Neuronal stem cell (in vitro differentiated cells): ENCODE results near the gene EMP2.

Experiments
- DNase-seq: peaks from one replicate; pipeline ENCODE4 v3.0.0-alpha.2; 2013; ENCODE audit warnings: low spot score
- H2AFZ ChIP-seq: one replicate; pipeline ENCODE4 v1.6.1; 2013; ENCODE audit warnings: mild to moderate bottlenecking, low read length, inconsistent platforms
- H2AK5ac ChIP-seq: 2 replicates; pipeline ENCODE4 v1.6.1; 2013; ENCODE audit warnings: low read depth, mild to moderate bottlenecking, inconsistent platforms, low read length, moderate library complexity, mixed read lengths
- H2BK120ac ChIP-seq: 2 replicates; pipeline ENCODE4 v1.6.1; 2013; ENCODE audit warnings: low read depth, mild to moderate bottlenecking, inconsistent platforms, low read length, moderate library complexity, mixed read lengths
- H2BK12ac ChIP-seq: one replicate; pipeline ENCODE4 v1.6.1; 2013; ENCODE audit warnings: low read length, inconsistent platforms
- H2BK15ac ChIP-seq: 2 replicates; pipeline ENCODE4 v1.6.1; 2013; ENCODE audit warnings: mild to moderate bottlenecking, low read length, inconsistent platforms, mixed read lengths
- H2BK5ac ChIP-seq: one replicate; pipeline ENCODE4 v1.6.1; 2013; ENCODE audit warnings: inconsistent platforms, mild to moderate bottlenecking, low read length, moderate library complexity
- H3K14ac ChIP-seq: one replicate; pipeline ENCODE4 v1.6.1; 2013; ENCODE audit warnings: low read length, inconsistent platforms
- H3K18ac ChIP-seq: 2 replicates; pipeline ENCODE4 v1.6.1; 2013; ENCODE audit warnings: low read length, inconsistent platforms
- H3K23ac ChIP-seq: 2 replicates; pipeline ENCODE4 v1.6.1; 2013; ENCODE audit warnings: low read depth, mild to moderate bottlenecking, mixed read lengths, low read length, inconsistent platforms; ENCODE audit not compliant: poor library complexity
- H3K27ac ChIP-seq: replicated peaks from 3 replicates; pipeline ENCODE4 v1.5.1; 2013; ENCODE audit warnings: low read length, inconsistent platforms
- H3K27me3 ChIP-seq, 3 experiments: 2 replicates each; pipeline ENCODE4 v1.6.1; 2013; ENCODE audit warnings: low read length in 3 of 3, mild to moderate bottlenecking in 2 of 3, inconsistent platforms in 1 of 3, low read depth in 1 of 3, mixed read lengths in 1 of 3, moderate library complexity in 1 of 3; ENCODE audit not compliant: control insufficient read depth in 3 of 3, insufficient read depth in 3 of 3
- H3K36me3 ChIP-seq, 2 donors: replicated peaks in 1 of 2; 2 replicates each; pipeline ENCODE4 v1.6.1; 2013; ENCODE audit warnings: low read length in 2 of 2; ENCODE audit not compliant: control insufficient read depth in 2 of 2, insufficient read depth in 2 of 2
- H3K4ac ChIP-seq: 2 replicates; pipeline ENCODE4 v1.6.1; 2013; ENCODE audit warnings: inconsistent platforms, mild to moderate bottlenecking, low read length, moderate library complexity
- H3K4me1 ChIP-seq, 2 donors: 1 replicate in 1 of 2; 2 replicates in 1 of 2; pipeline ENCODE4 v1.6.1; 2013; ENCODE audit warnings: low read length in 2 of 2, low read depth in 1 of 2; ENCODE audit not compliant: control insufficient read depth in 2 of 2, insufficient read depth in 1 of 2
- H3K4me2 ChIP-seq: one replicate; pipeline ENCODE4 v1.6.1; 2013; ENCODE audit warnings: mild to moderate bottlenecking, low read length, inconsistent platforms; ENCODE audit not compliant: insufficient read depth, poor library complexity, severe bottlenecking
- H3K4me3 ChIP-seq, 2 donors: 2 replicates each; pipeline ENCODE4 v1.5.1; 2013; ENCODE audit warnings: low read length in 2 of 2, mild to moderate bottlenecking in 2 of 2, inconsistent platforms in 1 of 2, moderate library complexity in 1 of 2
- H3K79me1 ChIP-seq: one replicate; pipeline ENCODE4 v1.6.1; 2013; ENCODE audit warnings: low read depth, mild to moderate bottlenecking, inconsistent platforms, low read length, moderate library complexity
- H3K9ac ChIP-seq: one replicate; pipeline ENCODE4 v1.6.1; 2013; ENCODE audit warnings: mild to moderate bottlenecking, low read depth, low read length, inconsistent platforms; ENCODE audit not compliant: poor library complexity
- H3K9me3 ChIP-seq, 2 donors: replicated peaks in 1 of 2; 2 replicates each; pipeline versions ENCODE3 to v1.6.1; 2013; ENCODE audit warnings: low read length in 2 of 2, mild to moderate bottlenecking in 2 of 2, inconsistent platforms in 1 of 2, low read depth in 1 of 2, mixed read lengths in 1 of 2, moderate library complexity in 1 of 2; ENCODE audit not compliant: control insufficient read depth in 2 of 2, insufficient read depth in 1 of 2
- H4K8ac ChIP-seq: one replicate; pipeline ENCODE4 v1.6.1; 2013; ENCODE audit warnings: low read depth, mild to moderate bottlenecking, inconsistent platforms, low read length, moderate library complexity
- H4K91ac ChIP-seq: one replicate; pipeline ENCODE4 v1.6.1; 2013; ENCODE audit warnings: low read length, low read depth, mild to moderate bottlenecking, inconsistent platforms; ENCODE audit not compliant: poor library complexity
- WGBS, 2 donors: extraction: QIAGEN DNeasy Blood & Tissue Kit; methylation state at CpG; one replicate each; pipeline ENCODE4 v1.1.7; 2013; ENCODE audit warnings: missing lambda C conversion rate in 2 of 2, mixed read lengths in 1 of 2; ENCODE audit not compliant: insufficient read length in 2 of 2, insufficient replicate concordance in 1 of 2; ENCODE audit errors: extremely low coverage in 2 of 2; 5-methylcytosine and 5-hydroxymethylcytosine counted together

Gene EMP2

DNA sequence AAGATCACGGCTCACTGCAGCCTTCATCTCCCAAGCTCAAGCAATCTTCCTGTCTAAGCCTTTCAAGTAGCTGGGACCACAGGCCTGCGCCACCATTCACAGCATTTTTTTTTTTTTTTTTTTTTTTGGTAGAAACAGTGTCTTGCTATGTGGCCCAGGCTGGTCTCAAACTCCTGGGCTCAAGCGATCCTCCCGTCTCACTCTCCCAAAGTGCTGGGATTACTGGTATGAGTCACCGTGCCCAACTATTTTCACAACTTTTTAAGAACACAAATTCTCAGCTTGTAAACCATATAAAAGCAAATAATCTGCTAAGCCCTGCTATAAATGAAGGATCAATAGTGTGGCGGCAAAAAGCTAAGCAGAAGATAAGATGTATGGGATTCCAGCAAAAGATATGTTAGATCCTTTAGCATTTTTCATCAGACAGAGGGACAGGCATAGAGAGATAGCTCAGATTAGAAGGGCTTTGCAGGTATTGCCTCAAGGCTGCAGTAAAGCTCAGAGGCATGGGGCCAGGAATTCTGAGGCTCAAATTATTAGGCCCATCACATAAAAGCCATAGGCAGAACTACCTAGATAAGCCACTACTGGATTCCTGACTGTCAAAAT lies 55.1 kb downstream of the EMP2 start:
- Histone ChIP-seq H3K4me2 (no peak overlapping the region), H3K14ac (no peak overlapping the region), H4K91ac (no peak overlapping the region), H2BK5ac (no peak overlapping the region), H4K8ac (no peak overlapping the region), H3K27ac (no peak overlapping the region), H2AK5ac (no peak overlapping the region), H3K18ac (no peak overlapping the region), H3K36me3 (no peaks in the 10 kb centered on the region), H3K9ac (no peak overlapping the region), H3K9me3 (no peaks in the 10 kb centered on the region), H3K4me1 (no peaks in the 10 kb centered on the region), H2BK120ac (no peak overlapping the region), H2AFZ (no peak overlapping the region), H2BK15ac (no peak overlapping the region), H3K4ac (no peak overlapping the region), H3K27me3 (no peaks in the 10 kb centered on the region), H3K4me3 (no peak overlapping the region), H3K79me1 (no peaks in the 10 kb centered on the region), H3K23ac (no peak overlapping the region), H2BK12ac (no peak overlapping the region)
- no CpG with 5 or more reads among the region's 6 CpGs for WGBS, 2 donors
- DNase-seq, result no peak

DNA sequence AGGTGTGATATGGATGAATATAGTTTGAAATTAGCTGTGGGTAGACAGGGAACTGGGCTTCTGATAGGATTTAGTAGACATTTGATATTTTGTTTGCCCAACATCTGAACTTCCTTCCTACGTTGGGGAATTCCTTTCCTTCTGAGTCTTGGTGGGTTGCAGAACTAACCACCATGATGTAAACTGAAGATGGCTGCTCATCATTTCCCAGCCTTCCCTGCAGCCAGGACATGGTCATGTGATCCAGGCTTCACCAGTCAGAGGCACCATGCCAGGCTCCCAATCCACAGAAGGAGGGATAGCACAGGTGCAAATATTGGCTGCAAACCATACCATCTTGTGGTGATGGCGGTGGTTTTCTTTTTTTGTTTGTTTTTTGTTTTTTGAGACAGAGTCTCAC lies 57.4 kb downstream of the EMP2 start:
- H2AK5ac ChIP-seq, result no peak overlapping the region
- no peak overlapping the region for H2BK120ac ChIP-seq
- H3K14ac ChIP-seq, result no peak overlapping the region
- H2BK12ac ChIP-seq, result no peak overlapping the region
- DNase-seq, result no peak
- H2AFZ ChIP-seq, result no peak overlapping the region
- H3K23ac ChIP-seq, result no peak overlapping the region
- no peak overlapping the region for H3K4ac ChIP-seq
- no peaks in the 10 kb centered on the region for H3K36me3 ChIP-seq
- no peak overlapping the region for H3K9ac ChIP-seq
- no peak overlapping the region for H3K4me2 ChIP-seq
- no peak overlapping the region for H3K18ac ChIP-seq
- H3K79me1 ChIP-seq, result no peaks in the 10 kb centered on the region
- no peak overlapping the region for H2BK15ac ChIP-seq
- H2BK5ac ChIP-seq, result no peak overlapping the region
- no CpG with 5 or more reads among the region's 2 CpGs for whole genome bisulfite sequencing, 2 donors
- no peaks in the 10 kb centered on the region for H3K27me3 ChIP-seq
- no peak overlapping the region for H3K27ac ChIP-seq
- H4K91ac ChIP-seq, result no peak overlapping the region
- no peak overlapping the region for H3K4me3 ChIP-seq
- no peak overlapping the region for H4K8ac ChIP-seq
- no peaks in the 10 kb centered on the region for H3K4me1 ChIP-seq
- no peaks in the 10 kb centered on the region for H3K9me3 ChIP-seq

DNA sequence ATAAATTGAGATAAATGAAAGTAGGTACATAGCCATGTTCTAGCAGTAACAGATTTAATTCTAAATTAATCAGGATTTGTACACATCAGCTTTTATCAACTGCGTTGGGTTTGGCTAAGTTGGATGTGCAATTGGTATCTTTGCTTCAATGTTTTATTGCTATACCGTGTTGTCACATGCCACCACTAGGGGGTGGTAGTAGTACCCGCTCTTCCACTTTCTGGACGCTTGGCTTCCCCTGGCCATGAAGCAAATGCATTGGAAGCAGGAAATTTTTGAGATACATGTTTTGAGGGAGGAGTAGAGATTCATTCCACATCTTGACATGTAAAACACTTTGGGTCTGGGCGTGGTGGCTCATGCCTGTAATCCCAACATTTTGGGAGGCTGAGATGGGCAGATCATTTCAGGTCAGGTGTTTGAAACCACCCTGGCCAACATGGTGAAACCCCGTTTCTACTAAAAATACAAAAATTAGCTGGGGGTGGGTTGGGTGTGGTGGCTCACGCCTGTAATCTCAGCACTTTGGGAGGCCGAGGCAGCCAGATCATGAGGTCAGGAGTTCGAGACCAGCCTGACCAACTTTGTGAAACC lies 58.6 kb downstream of the EMP2 start:
- Histone ChIP-seq H2BK120ac (no peak overlapping the region), H2BK5ac (no peak overlapping the region), H3K9me3 (no peaks in the 10 kb centered on the region), H3K4me3 (no peak overlapping the region), H3K23ac (no peak overlapping the region), H2BK15ac (no peak overlapping the region), H3K4ac (no peak overlapping the region), H3K9ac (no peak overlapping the region), H2AFZ (peak overlapping the region; percentile 43), H2BK12ac (no peak overlapping the region), H3K79me1 (no peaks in the 10 kb centered on the region), H3K4me2 (no peak overlapping the region), H2AK5ac (no peak overlapping the region), H3K27ac (no peak overlapping the region), H3K14ac (no peak overlapping the region), H4K91ac (no peak overlapping the region), H3K27me3 (no peaks in the 10 kb centered on the region), H3K36me3 (no peaks in the 10 kb centered on the region), H4K8ac (no peak overlapping the region), H3K4me1 (no peaks in the 10 kb centered on the region), H3K18ac (no peak overlapping the region)
- peak; percentile 58 for DNase-seq
- WGBS, 2 donors, result no CpG with 5 or more reads among the region's 9 CpGs

DNA sequence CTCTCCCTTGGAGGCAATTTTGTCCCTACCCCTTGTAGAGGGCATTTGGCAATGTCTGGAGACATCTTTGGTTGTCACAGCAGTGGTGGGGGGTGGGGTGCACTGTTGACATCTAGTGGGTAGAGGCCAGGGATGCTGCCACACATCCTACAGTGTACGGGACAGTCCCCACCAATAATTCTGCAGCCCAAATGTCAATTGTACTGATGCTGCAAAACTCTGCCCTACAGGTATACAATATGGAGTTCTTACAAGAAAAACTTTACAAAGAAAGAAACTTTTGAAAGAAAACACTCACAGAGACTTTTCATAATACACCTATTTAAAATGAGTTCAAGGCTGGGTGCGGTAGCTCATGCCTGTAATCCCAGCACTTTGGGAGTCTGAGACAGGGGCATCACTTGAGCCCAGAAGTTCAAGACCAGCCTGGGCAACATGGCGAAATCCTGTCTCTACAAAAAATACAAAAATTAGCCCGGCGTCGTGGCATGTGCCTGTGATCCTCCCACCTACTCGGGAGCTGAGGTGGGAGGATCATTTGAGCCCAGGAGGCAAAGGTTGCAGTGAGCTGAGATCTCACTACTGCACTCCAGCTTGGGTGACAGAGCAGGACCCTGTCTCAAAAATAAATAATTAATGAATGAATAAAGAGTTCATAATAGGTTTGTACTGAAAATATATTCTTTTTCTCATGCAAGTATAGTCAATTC lies 59.4 kb downstream of the EMP2 start:
- Histone ChIP-seq H2AFZ (no peak overlapping the region), H3K27ac (no peak overlapping the region), H3K14ac (peak overlapping the region; percentile 82), H3K9ac (no peak overlapping the region), H2AK5ac (no peak overlapping the region), H3K27me3 (no peaks in the 10 kb centered on the region), H3K36me3 (no peaks in the 10 kb centered on the region), H4K8ac (no peak overlapping the region), H3K9me3 (no peaks in the 10 kb centered on the region), H3K23ac (no peak overlapping the region), H3K4me3 (no peak overlapping the region), H3K79me1 (no peaks in the 10 kb centered on the region), H2BK15ac (no peak overlapping the region), H3K4me1 (no peaks in the 10 kb centered on the region), H2BK12ac (no peak overlapping the region), H3K4ac (no peak overlapping the region), H4K91ac (no peak overlapping the region), H3K18ac (no peak overlapping the region), H2BK5ac (no peak overlapping the region), H2BK120ac (no peak overlapping the region), H3K4me2 (no peak overlapping the region)
- WGBS, 2 donors, result no CpG with 5 or more reads among the region's 7 CpGs
- DNase-seq, result no peak
